ENCODE results near the gene C4orf46. TPM values are rescaled to one million over a fixed set of nuclear protein-coding genes. Genes with fewer than 3 reads are reported as not detected.

The C4orf46 gene
- total RNA-seq, 2 donors from 2014 or later, result 3.0 to 7.3 TPM

DNA sequence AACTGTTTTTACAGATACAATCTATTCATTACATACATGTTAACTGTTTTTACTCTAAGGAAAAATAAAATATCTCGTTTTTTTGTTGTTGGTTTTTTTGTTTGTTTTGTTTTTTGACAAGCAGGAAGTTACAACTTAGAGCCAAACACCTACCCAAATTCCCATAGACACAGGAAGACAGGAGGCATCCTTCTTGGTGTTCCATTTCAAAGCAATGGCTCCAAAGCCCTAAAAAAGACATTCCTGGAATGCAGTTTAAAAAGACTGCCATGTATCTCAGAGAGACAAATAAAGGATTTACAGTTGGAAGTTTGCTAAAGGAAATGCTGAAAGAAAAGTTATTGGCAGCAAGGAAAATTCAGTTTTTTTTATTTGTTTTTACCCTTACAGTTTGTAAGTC is 17.1 kb upstream of the C4orf46 start:
- no peak overlapping the region for H3K27ac ChIP-seq
- H3K4me1 ChIP-seq (ENCODE audit: control insufficient read depth in 1 of 2, low read depth in 2 of 2), result no peaks in the 10 kb centered on the region
- TF ChIP-seq, protein P1, sequence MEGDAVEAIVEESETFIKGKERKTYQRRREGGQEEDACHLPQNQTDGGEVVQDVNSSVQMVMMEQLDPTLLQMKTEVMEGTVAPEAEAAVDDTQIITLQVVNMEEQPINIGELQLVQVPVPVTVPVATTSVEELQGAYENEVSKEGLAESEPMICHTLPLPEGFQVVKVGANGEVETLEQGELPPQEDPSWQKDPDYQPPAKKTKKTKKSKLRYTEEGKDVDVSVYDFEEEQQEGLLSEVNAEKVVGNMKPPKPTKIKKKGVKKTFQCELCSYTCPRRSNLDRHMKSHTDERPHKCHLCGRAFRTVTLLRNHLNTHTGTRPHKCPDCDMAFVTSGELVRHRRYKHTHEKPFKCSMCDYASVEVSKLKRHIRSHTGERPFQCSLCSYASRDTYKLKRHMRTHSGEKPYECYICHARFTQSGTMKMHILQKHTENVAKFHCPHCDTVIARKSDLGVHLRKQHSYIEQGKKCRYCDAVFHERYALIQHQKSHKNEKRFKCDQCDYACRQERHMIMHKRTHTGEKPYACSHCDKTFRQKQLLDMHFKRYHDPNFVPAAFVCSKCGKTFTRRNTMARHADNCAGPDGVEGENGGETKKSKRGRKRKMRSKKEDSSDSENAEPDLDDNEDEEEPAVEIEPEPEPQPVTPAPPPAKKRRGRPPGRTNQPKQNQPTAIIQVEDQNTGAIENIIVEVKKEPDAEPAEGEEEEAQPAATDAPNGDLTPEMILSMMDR (IDR thresholded peaks at IDR 0.05), result no peak
- H3K9me3 ChIP-seq, result no peaks in the 10 kb centered on the region
- no peak overlapping the region for H3K4me3 ChIP-seq
- ATAC-seq (ENCODE audit: insufficient number of reproducible peaks, low FRiP score, low read depth) (no peak), DNase-seq (ENCODE audit: low spot score) (no peak)
- peaks cover 15% of the 10 kb centered on the region for H3K36me3 ChIP-seq
- H3K27me3 ChIP-seq (replicated peaks; ENCODE audit: insufficient read depth), result no peaks in the 10 kb centered on the region

DNA sequence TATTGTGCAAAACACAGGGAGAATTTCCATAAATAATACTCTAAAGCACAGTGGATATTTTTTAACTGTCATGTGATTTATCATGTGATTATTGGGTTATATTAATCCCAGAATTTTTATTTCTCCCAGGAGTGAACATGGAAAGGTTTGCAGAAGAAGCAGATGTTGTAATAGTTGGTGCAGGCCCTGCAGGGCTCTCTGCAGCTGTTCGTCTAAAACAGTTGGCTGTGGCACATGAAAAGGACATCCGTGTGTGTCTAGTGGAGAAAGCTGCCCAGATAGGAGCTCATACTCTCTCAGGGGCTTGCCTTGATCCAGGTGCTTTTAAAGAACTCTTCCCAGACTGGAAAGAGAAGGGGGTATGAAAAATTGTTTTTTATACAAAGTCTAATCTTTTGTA is 10.4 kb upstream of the C4orf46 start:
- H3K27ac ChIP-seq, result no peak overlapping the region
- ATAC-seq (ENCODE audit: insufficient number of reproducible peaks, low FRiP score, low read depth) (no peak), DNase-seq (ENCODE audit: low spot score) (no peak)
- H3K4me1 ChIP-seq (ENCODE audit: control insufficient read depth in 1 of 2, low read depth in 2 of 2), result no peaks in the 10 kb centered on the region
- H3K27me3 ChIP-seq (replicated peaks; ENCODE audit: insufficient read depth), result no peaks in the 10 kb centered on the region
- H3K36me3 ChIP-seq, result peaks cover 3% of the 10 kb centered on the region
- TF ChIP-seq, protein P1 (IDR thresholded peaks at IDR 0.05), result no peak
- H3K9me3 ChIP-seq, result no peaks in the 10 kb centered on the region
- H3K4me3 ChIP-seq, result no peak overlapping the region

DNA sequence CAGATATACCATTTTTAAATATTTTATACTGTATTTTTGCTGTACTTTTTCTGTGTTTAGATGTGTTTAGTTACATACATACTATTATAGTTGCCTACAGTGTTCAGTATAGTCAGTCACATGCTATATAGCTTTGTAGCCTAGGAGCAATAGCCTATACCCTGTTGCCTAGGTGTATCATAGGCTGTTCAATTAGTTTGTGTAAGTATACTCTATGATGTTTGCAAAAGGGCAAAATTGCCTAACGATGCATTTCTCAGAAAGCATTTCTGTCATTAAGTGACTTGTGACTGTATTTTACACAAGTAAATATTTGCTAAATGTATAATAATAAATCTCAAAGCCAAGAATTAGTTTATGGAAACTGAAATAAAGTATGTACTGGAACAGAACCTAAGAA is 9.9 kb upstream of the C4orf46 start:
- H3K27ac ChIP-seq, result no peak overlapping the region
- peaks cover 3% of the 10 kb centered on the region for H3K36me3 ChIP-seq
- no peaks in the 10 kb centered on the region for H3K9me3 ChIP-seq
- H3K4me1 ChIP-seq (ENCODE audit: control insufficient read depth in 1 of 2, low read depth in 2 of 2), result no peaks in the 10 kb centered on the region
- TF ChIP-seq, protein P1 (IDR thresholded peaks at IDR 0.05), result no peak
- H3K4me3 ChIP-seq, result no peak overlapping the region
- H3K27me3 ChIP-seq (replicated peaks; ENCODE audit: insufficient read depth), result no peaks in the 10 kb centered on the region
- no peak for DNase-seq (ENCODE audit: low spot score)
- no peak for ATAC-seq (ENCODE audit: insufficient number of reproducible peaks, low FRiP score, low read depth)

DNA sequence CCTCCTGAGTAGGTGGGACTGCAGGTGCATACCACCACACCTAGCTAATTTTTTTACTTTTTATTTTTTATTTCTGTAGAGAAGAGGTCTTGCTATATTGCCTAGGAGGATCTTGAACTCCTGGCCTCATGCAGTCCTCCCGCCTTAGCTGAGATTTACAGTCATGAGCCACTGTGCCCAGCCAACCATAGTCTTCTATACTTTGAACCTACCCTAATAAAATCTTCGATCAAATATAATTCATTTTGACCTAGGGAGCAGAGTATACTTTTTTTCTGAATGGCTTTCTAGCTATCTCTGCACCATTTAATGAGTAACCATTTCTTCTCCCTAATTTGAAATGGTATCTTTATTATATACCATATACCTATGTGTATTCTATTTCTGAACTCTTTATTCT is 7.1 kb upstream of the C4orf46 start:
- peaks cover 0 to under 1% of the 10 kb centered on the region in 2 donors for H3K4me1 ChIP-seq (ENCODE audit: control insufficient read depth in 1 of 2, low read depth in 2 of 2)
- no peaks in the 10 kb centered on the region for H3K36me3 ChIP-seq
- ATAC-seq (ENCODE audit: insufficient number of reproducible peaks, low FRiP score, low read depth) (no peak), DNase-seq (ENCODE audit: low spot score) (no peak)
- H3K4me3 ChIP-seq, result no peak overlapping the region
- no peak overlapping the region for H3K27ac ChIP-seq
- H3K27me3 ChIP-seq (replicated peaks; ENCODE audit: insufficient read depth), result no peaks in the 10 kb centered on the region
- H3K9me3 ChIP-seq, result no peaks in the 10 kb centered on the region
- TF ChIP-seq, protein P1 (IDR thresholded peaks at IDR 0.05), result no peak

DNA sequence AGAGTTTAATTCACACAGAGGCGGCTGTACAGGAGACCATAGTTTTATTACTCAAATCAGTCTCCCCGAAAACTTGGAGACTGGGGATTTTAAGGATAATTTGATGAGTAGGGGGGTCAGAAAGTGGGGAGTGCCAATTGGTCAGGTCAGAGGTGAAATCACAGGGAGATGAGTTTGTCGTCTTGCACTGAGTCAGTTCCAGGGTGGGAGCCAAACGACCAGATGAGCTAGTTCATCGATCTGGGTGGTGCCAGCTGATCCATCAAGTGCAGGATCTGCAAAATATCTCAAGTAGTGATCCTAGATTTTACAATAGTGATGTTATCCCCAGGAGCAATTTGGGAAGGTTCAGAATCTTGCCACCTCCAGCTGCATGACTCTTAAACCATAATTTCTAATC is 4.4 kb upstream of the C4orf46 start:
- no peak for ATAC-seq (ENCODE audit: insufficient number of reproducible peaks, low FRiP score, low read depth)

More for the DNA sequence above, 4.4 kb upstream of the C4orf46 start:
- Histone ChIP-seq H3K4me1 (ENCODE audit: control insufficient read depth in 1 of 2, low read depth in 2 of 2) (peaks cover 3 to 11% of the 10 kb centered on the region in 2 donors), H3K27me3 (replicated peaks; ENCODE audit: insufficient read depth) (no peaks in the 10 kb centered on the region), H3K4me3 (no peak overlapping the region), H3K9me3 (no peaks in the 10 kb centered on the region), H3K36me3 (no peaks in the 10 kb centered on the region), H3K27ac (no peak overlapping the region)
- TF ChIP-seq, protein P1 (IDR thresholded peaks at IDR 0.05), result no peak
- no peak for DNase-seq (ENCODE audit: low spot score)
